Measurements from ENCODE around the gene ITGBL1.

The ITGBL1 gene

DNA sequence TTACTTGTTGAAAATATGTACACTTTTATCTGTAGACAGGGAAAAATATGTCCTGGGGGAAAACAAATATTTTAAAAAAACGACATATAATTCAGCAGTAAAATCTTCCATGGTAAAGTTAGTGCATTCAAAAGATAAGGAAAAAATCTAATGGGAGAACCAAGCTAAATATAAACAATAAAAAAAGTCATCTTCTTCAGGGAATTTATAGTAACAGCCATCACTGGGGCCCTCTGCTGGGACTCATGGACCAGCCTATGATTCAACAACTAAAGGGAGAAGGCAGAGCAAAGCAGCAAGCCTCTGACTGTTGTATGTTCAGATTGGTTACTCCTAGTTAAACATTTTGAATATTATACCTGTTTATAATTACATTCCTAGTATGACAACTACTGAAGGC is 93.0 kb downstream of the ITGBL1 start:
- ChIA-PET CTCF (interaction anchor here (0.8 kb wide), 1 partner anchor 23 kb away, joined by 3 read pairs; no protein-coding TSS in a partner anchor), POLR2A (no interaction called here)
- H3K4me3 ChIP-seq (ENCODE audit: low read depth, low read length), result no peak overlapping the region
- H3K36me3 ChIP-seq (ENCODE audit: control insufficient read depth in 2 of 2, insufficient read depth in 1 of 2, low read length in 2 of 2), result no peaks in the 10 kb centered on the region
- no peaks in the 10 kb centered on the region for H3K4me1 ChIP-seq (ENCODE audit: control insufficient read depth, insufficient read depth, low read length)
- TF ChIP-seq ZNF514 (tag by site-specific recombination; IDR thresholded peaks at IDR 0.05) (no peak), ZBTB21 (tag by site-specific recombination; IDR thresholded peaks at IDR 0.05) (no peak), ZNF416 (tag by site-specific recombination; IDR thresholded peaks at IDR 0.05) (no peak), ZSCAN30 (tag by site-specific recombination; IDR thresholded peaks at IDR 0.05) (no peak), ZNF549 (tag by site-specific recombination; IDR thresholded peaks at IDR 0.05) (no peak), HOXD13 (CRISPR knock-in tag; IDR thresholded peaks at IDR 0.05; ENCODE audit: borderline replicate concordance) (no peak), ZNF558 (tag by site-specific recombination; IDR thresholded peaks at IDR 0.05) (no peak), ZBTB48 (tag by site-specific recombination; IDR thresholded peaks at IDR 0.05) (no peak), ZNF658 (tag by site-specific recombination; IDR thresholded peaks at IDR 0.05) (no peak), MZF1 (tag by site-specific recombination; IDR thresholded peaks at IDR 0.05; ENCODE audit: borderline replicate concordance) (no peak), HOXC10 (CRISPR knock-in tag; IDR thresholded peaks at IDR 0.05) (no peak), ZNF600 (tag by site-specific recombination; IDR thresholded peaks at IDR 0.05) (no peak), ZNF792 (tag by site-specific recombination; IDR thresholded peaks at IDR 0.05) (no peak), ZNF391 (tag by site-specific recombination; IDR thresholded peaks at IDR 0.05; ENCODE audit: borderline replicate concordance, low read depth) (no peak), ZNF324 (tag by site-specific recombination; IDR thresholded peaks at IDR 0.05) (no peak)
- TF ChIP-seq, protein P1, sequence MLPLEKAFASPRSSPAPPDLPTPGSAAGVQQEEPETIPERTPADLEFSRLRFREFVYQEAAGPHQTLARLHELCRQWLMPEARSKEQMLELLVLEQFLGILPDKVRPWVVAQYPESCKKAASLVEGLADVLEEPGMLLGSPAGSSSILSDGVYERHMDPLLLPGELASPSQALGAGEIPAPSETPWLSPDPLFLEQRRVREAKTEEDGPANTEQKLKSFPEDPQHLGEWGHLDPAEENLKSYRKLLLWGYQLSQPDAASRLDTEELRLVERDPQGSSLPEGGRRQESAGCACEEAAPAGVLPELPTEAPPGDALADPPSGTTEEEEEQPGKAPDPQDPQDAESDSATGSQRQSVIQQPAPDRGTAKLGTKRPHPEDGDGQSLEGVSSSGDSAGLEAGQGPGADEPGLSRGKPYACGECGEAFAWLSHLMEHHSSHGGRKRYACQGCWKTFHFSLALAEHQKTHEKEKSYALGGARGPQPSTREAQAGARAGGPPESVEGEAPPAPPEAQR (tag by site-specific recombination; IDR thresholded peaks at IDR 0.05), result no peak
- TF ChIP-seq, protein P2, sequence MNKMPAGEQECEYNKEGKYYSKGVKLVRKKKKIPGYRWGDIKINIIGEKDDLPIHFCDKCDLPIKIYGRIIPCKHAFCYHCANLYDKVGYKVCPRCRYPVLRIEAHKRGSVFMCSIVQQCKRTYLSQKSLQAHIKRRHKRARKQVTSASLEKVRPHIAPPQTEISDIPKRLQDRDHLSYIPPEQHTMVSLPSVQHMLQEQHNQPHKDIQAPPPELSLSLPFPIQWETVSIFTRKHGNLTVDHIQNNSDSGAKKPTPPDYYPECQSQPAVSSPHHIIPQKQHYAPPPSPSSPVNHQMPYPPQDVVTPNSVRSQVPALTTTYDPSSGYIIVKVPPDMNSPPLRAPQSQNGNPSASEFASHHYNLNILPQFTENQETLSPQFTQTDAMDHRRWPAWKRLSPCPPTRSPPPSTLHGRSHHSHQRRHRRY (tag by site-specific recombination; IDR thresholded peaks at IDR 0.05), result no peak
- TF ChIP-seq, protein P3, sequence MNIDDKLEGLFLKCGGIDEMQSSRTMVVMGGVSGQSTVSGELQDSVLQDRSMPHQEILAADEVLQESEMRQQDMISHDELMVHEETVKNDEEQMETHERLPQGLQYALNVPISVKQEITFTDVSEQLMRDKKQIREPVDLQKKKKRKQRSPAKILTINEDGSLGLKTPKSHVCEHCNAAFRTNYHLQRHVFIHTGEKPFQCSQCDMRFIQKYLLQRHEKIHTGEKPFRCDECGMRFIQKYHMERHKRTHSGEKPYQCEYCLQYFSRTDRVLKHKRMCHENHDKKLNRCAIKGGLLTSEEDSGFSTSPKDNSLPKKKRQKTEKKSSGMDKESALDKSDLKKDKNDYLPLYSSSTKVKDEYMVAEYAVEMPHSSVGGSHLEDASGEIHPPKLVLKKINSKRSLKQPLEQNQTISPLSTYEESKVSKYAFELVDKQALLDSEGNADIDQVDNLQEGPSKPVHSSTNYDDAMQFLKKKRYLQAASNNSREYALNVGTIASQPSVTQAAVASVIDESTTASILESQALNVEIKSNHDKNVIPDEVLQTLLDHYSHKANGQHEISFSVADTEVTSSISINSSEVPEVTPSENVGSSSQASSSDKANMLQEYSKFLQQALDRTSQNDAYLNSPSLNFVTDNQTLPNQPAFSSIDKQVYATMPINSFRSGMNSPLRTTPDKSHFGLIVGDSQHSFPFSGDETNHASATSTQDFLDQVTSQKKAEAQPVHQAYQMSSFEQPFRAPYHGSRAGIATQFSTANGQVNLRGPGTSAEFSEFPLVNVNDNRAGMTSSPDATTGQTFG (tag by site-specific recombination; IDR thresholded peaks at IDR 0.05; ENCODE audit: borderline replicate concordance), result no peak
- TF ChIP-seq, protein P4, sequence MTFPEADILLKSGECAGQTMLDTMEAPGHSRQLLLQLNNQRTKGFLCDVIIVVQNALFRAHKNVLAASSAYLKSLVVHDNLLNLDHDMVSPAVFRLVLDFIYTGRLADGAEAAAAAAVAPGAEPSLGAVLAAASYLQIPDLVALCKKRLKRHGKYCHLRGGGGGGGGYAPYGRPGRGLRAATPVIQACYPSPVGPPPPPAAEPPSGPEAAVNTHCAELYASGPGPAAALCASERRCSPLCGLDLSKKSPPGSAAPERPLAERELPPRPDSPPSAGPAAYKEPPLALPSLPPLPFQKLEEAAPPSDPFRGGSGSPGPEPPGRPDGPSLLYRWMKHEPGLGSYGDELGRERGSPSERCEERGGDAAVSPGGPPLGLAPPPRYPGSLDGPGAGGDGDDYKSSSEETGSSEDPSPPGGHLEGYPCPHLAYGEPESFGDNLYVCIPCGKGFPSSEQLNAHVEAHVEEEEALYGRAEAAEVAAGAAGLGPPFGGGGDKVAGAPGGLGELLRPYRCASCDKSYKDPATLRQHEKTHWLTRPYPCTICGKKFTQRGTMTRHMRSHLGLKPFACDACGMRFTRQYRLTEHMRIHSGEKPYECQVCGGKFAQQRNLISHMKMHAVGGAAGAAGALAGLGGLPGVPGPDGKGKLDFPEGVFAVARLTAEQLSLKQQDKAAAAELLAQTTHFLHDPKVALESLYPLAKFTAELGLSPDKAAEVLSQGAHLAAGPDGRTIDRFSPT (tag by site-specific recombination; IDR thresholded peaks at IDR 0.05), result no peak
- no peak overlapping the region for H3K27ac ChIP-seq (ENCODE audit: extremely low read depth, low read depth, low read length)
- no peaks in the 10 kb centered on the region for H3K9me3 ChIP-seq (ENCODE audit: control insufficient read depth, insufficient read depth, low read depth, low read length)

DNA sequence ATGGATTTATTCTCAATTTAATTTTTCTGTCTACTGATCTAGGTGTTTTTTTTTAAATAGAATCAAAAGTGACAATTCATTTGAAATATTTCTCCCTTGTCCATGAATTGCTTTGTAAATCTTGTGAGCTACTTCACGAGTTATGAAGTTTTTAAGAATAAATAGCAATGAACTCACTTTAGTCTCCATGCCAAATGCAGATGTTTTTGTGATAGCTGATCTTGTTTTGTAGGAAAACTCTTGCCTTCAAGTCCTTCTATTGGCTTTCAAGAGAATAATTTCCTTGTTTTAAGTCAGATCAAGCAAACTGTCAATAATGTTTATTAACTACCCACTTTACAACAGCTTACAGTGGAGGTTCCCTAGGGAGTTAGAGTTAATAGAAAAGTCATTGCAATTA is 99.8 kb downstream of the ITGBL1 start:
- H3K4me1 ChIP-seq (ENCODE audit: control insufficient read depth, insufficient read depth, low read length), result no peaks in the 10 kb centered on the region
- no peak overlapping the region for H3K27ac ChIP-seq (ENCODE audit: extremely low read depth, low read depth, low read length)
- H3K36me3 ChIP-seq (ENCODE audit: control insufficient read depth in 2 of 2, insufficient read depth in 1 of 2, low read length in 2 of 2), result no peaks in the 10 kb centered on the region
- ChIA-PET CTCF (no interaction called here), POLR2A (no interaction called here)
- no peak overlapping the region for H3K4me3 ChIP-seq (ENCODE audit: low read depth, low read length)
- no peaks in the 10 kb centered on the region for H3K9me3 ChIP-seq (ENCODE audit: control insufficient read depth, insufficient read depth, low read depth, low read length)
- TF ChIP-seq, protein P5, sequence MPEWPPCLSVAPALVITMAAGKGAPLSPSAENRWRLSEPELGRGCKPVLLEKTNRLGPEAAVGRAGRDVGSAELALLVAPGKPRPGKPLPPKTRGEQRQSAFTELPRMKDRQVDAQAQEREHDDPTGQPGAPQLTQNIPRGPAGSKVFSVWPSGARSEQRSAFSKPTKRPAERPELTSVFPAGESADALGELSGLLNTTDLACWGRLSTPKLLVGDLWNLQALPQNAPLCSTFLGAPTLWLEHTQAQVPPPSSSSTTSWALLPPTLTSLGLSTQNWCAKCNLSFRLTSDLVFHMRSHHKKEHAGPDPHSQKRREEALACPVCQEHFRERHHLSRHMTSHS (tag by site-specific recombination; IDR thresholded peaks at IDR 0.05), result no peak
- no peak for TF ChIP-seq KLF16 (tag by site-specific recombination; IDR thresholded peaks at IDR 0.05)
- TF ChIP-seq, protein P6, sequence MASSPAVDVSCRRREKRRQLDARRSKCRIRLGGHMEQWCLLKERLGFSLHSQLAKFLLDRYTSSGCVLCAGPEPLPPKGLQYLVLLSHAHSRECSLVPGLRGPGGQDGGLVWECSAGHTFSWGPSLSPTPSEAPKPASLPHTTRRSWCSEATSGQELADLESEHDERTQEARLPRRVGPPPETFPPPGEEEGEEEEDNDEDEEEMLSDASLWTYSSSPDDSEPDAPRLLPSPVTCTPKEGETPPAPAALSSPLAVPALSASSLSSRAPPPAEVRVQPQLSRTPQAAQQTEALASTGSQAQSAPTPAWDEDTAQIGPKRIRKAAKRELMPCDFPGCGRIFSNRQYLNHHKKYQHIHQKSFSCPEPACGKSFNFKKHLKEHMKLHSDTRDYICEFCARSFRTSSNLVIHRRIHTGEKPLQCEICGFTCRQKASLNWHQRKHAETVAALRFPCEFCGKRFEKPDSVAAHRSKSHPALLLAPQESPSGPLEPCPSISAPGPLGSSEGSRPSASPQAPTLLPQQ (tag by site-specific recombination; IDR thresholded peaks at IDR 0.05), result no peak
- TF ChIP-seq, protein P7, sequence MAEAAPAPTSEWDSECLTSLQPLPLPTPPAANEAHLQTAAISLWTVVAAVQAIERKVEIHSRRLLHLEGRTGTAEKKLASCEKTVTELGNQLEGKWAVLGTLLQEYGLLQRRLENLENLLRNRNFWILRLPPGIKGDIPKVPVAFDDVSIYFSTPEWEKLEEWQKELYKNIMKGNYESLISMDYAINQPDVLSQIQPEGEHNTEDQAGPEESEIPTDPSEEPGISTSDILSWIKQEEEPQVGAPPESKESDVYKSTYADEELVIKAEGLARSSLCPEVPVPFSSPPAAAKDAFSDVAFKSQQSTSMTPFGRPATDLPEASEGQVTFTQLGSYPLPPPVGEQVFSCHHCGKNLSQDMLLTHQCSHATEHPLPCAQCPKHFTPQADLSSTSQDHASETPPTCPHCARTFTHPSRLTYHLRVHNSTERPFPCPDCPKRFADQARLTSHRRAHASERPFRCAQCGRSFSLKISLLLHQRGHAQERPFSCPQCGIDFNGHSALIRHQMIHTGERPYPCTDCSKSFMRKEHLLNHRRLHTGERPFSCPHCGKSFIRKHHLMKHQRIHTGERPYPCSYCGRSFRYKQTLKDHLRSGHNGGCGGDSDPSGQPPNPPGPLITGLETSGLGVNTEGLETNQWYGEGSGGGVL (tag by site-specific recombination; IDR thresholded peaks at IDR 0.05), result no peak
- TF ChIP-seq ZNF112 (tag by site-specific recombination; IDR thresholded peaks at IDR 0.05), result no peak

Measured in HEK293 (cell line).